Stomach (tissue), 4 donors: ENCODE measurements around the gene PLCB4.

Experiments
- EP300 ChIP-seq: sonication (generic); formaldehyde crosslinking; IDR thresholded peaks from one replicate; pipeline ENCODE4 v1.6.1; 2017; ENCODE audit warnings: antibody characterized with exemption
- TF ChIP-seq, protein P1 (sequence below), 7 experiments: fragments of 450-650 bp in 4 of 7; fragments of 200-600 bp in 3 of 7; sonication (generic) in 3 of 7; IDR thresholded peaks; one replicate each; pipeline ENCODE4 v1.5.1; 2016 to 2019; ENCODE audit warnings: antibody characterized with exemption in 7 of 7, control low read depth in 2 of 7, mild to moderate bottlenecking in 1 of 7

DNA sequence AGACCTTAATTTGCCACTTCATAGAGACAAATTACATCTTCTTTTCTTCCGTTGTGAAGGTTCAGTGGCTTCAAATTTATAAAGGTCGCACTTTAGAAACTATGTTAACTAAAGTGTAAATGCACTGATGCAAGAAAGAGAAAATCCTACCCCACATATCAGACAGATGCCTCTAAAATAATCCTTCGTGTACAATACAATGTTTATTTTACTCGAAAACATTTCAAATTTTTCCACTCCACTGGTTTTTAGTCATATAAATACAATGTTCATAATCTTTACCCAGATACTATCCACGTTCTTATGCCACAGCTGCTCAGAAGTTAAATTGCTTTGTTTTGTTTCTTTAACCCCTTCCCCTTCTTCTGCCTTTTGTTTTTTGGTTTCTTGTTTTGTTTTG is 305.2 kb downstream of the PLCB4 start:
- TF ChIP-seq, protein P1, sequence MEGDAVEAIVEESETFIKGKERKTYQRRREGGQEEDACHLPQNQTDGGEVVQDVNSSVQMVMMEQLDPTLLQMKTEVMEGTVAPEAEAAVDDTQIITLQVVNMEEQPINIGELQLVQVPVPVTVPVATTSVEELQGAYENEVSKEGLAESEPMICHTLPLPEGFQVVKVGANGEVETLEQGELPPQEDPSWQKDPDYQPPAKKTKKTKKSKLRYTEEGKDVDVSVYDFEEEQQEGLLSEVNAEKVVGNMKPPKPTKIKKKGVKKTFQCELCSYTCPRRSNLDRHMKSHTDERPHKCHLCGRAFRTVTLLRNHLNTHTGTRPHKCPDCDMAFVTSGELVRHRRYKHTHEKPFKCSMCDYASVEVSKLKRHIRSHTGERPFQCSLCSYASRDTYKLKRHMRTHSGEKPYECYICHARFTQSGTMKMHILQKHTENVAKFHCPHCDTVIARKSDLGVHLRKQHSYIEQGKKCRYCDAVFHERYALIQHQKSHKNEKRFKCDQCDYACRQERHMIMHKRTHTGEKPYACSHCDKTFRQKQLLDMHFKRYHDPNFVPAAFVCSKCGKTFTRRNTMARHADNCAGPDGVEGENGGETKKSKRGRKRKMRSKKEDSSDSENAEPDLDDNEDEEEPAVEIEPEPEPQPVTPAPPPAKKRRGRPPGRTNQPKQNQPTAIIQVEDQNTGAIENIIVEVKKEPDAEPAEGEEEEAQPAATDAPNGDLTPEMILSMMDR (IDR thresholded peaks at IDR 0.05), result no peak
- no peak for TF ChIP-seq EP300
